Limb (tissue), 2 donors: ENCODE results near the gene TNNC2.
"Not testable (repeated sequence)": the region's sequence is repeated elsewhere in the genome, so short reads cannot be mapped to it uniquely, and the experiment has no call there.

Experiments
- DNase-seq, 2 donors: peaks; one replicate each; pipeline ENCODE4 v3.0.0-alpha.2; 2016; ENCODE audit errors: extremely low spot score in 2 of 2

The TNNC2 gene

GRCh38 chr20:45827030-45827652 lies at the start of gene TNNC2:
Gene TNNC2 (minus strand): TSS chr20:45827312. CDS start chr20:45827248, 64 bp downstream.
- no peak for DNase-seq

- DNase-seq = no peak
Observed at GRCh38 chr20:45874576-45874975, 47.5 kb upstream of the TNNC2 start.

- DNase-seq = not testable (repeated sequence)
Observed at GRCh38 chr20:45874104-45874481, 47.0 kb upstream of the TNNC2 start.

GRCh38 chr20:45873409-45874103 lies 46.4 kb upstream of the TNNC2 start:
- no peak for DNase-seq

- DNase-seq = no peak
Observed at GRCh38 chr20:45872626-45873025, 45.5 kb upstream of the TNNC2 start.

- no peak for DNase-seq
Observed at GRCh38 chr20:45867819-45868176, 40.7 kb upstream of the TNNC2 start.

GRCh38 chr20:45867136-45867818 lies 40.2 kb upstream of the TNNC2 start:
- no peak for DNase-seq

- DNase-seq = no peak
Observed at GRCh38 chr20:45866454-45866853, 39.3 kb upstream of the TNNC2 start.

- no peak for DNase-seq
Observed at GRCh38 chr20:45863543-45864470, 36.7 kb upstream of the TNNC2 start.

GRCh38 chr20:45861221-45862075 lies 34.3 kb upstream of the TNNC2 start:
- DNase-seq = no peak

- no peak for DNase-seq
Observed at GRCh38 chr20:45860560-45861220, 33.6 kb upstream of the TNNC2 start.

- no peak for DNase-seq
Observed at GRCh38 chr20:45859916-45860315, 32.8 kb upstream of the TNNC2 start.

- DNase-seq = no peak
Observed at GRCh38 chr20:45857882-45858216, 30.7 kb upstream of the TNNC2 start.

GRCh38 chr20:45857114-45857881 lies 30.2 kb upstream of the TNNC2 start, which contains the start of the genes ACOT8 and ZSWIM3:
Gene ACOT8 (minus strand): TSS chr20:45857392. CDS start chr20:45857315, 77 bp downstream.
Gene ZSWIM3 (plus strand): TSS chr20:45857614. CDS start chr20:45857826, 212 bp downstream.
- peak; percentile 94 to 99 for DNase-seq

GRCh38 chr20:45853484-45853883 lies 26.4 kb upstream of the TNNC2 start:
- no peak for DNase-seq

- DNase-seq = no peak
Observed at GRCh38 chr20:45852326-45852725, 25.2 kb upstream of the TNNC2 start.

GRCh38 chr20:45851501-45851900 lies 24.4 kb upstream of the TNNC2 start:
- no peak for DNase-seq

GRCh38 chr20:45850926-45851325 lies 23.8 kb upstream of the TNNC2 start:
- no peak for DNase-seq

GRCh38 chr20:45850238-45850637 lies 23.1 kb upstream of the TNNC2 start:
- DNase-seq = no peak
